SK-N-SH (cell line): ENCODE measurements around the gene CCDC30. TPM values are rescaled to one million over a fixed set of nuclear protein-coding genes. Genes with fewer than 3 reads are reported as not detected.

ENCODE experiments used
- CTCF ChIA-PET: fragments of 300-600, 350-600 bp; formaldehyde crosslinking; extraction: SDS; loops from one replicate; lab custom pipeline; 2021; lab: Yijun Ruan, JAX
- POLR2A ChIA-PET: fragments of 350-600 bp; sonication (Branson Sonifier 250); formaldehyde crosslinking; extraction: SDS; loops from one replicate; lab custom pipeline; 2020; ENCODE audit warnings: antibody characterized with exemption, inconsistent platforms; lab: Yijun Ruan, JAX
- DNase-seq: peaks from one replicate; pipeline ENCODE4 v3.0.0; 2012
- H2AFZ ChIP-seq: fragments of 200-600 bp; sonication (generic); 2 replicates; pipeline ENCODE4 v1.8.1; 2016; ENCODE audit warnings: antibody characterized with exemption, mild to moderate bottlenecking, low read depth
- H3F3A ChIP-seq: fragments of 200-600 bp; sonication (generic); replicated peaks from 2 replicates; pipeline ENCODE3; 2016; ENCODE audit warnings: antibody characterized with exemption, mild to moderate bottlenecking; ENCODE audit not compliant: insufficient read depth
- H3K27ac ChIP-seq, 2 experiments: fragments of 200-500 bp in 1 of 2; fragments of 200-600 bp in 1 of 2; sonication (Bioruptor generic) in 1 of 2; sonication (generic), shearing (Covaris generic) in 1 of 2; 2 replicates each; pipeline versions ENCODE4 v1.5.1 to v1.6.1; 2014 to 2016; ENCODE audit warnings: low read depth in 2 of 2, inconsistent platforms in 1 of 2, low read length in 1 of 2, mild to moderate bottlenecking in 1 of 2, mixed read lengths in 1 of 2
- H3K27me3 ChIP-seq: fragments of 200-600 bp; sonication (generic), shearing (Covaris generic); 2 replicates; pipeline ENCODE4 v1.6.1; 2016; ENCODE audit warnings: mixed run types; ENCODE audit not compliant: insufficient read depth
- H3K36me3 ChIP-seq, 2 experiments: fragments of 200-500 bp in 1 of 2; fragments of 200-600 bp in 1 of 2; sonication (Bioruptor generic) in 1 of 2; sonication (generic) in 1 of 2; replicated peaks in 1 of 2; 2 replicates each; pipeline versions ENCODE3 to v1.5.1; 2014 to 2016; ENCODE audit warnings: low read length in 1 of 2, mild to moderate bottlenecking in 1 of 2; ENCODE audit not compliant: insufficient read depth in 2 of 2, control insufficient read depth in 1 of 2
- H3K4me1 ChIP-seq, 2 experiments: fragments of 200-500 bp in 1 of 2; fragments of 200-600 bp in 1 of 2; sonication (Bioruptor generic) in 1 of 2; sonication (generic), shearing (Covaris generic) in 1 of 2; 2 replicates each; pipeline versions ENCODE4 v1.5.1 to v1.6.1; 2014 to 2016; ENCODE audit warnings: low read depth in 1 of 2, low read length in 1 of 2, mixed run types in 1 of 2; ENCODE audit not compliant: insufficient read depth in 2 of 2, control insufficient read depth in 1 of 2
- H3K4me2 ChIP-seq: fragments of 200-600 bp; sonication (generic), shearing (Covaris generic); 2 replicates; pipeline ENCODE4 v1.6.1; 2017; ENCODE audit warnings: mixed run types
- H3K4me3 ChIP-seq, 2 experiments: fragments of 200-500 bp in 1 of 2; fragments of 200-600 bp in 1 of 2; sonication (Bioruptor generic) in 1 of 2; sonication (generic), shearing (Covaris generic) in 1 of 2; 2 replicates each; pipeline versions ENCODE4 v1.5.1 to v1.8.1; 2014 to 2016; ENCODE audit warnings: low read depth in 2 of 2, inconsistent platforms in 1 of 2, low read length in 1 of 2, mild to moderate bottlenecking in 1 of 2, mixed read lengths in 1 of 2, moderate library complexity in 1 of 2
- H3K79me2 ChIP-seq: fragments of 200-600 bp; sonication (generic); 2 replicates; pipeline ENCODE4 v1.8.1; 2017; ENCODE audit warnings: mild to moderate bottlenecking; ENCODE audit not compliant: insufficient read depth
- H3K9ac ChIP-seq: fragments of 200-600 bp; sonication (generic); 2 replicates; pipeline ENCODE4 v1.6.1; 2017; ENCODE audit warnings: mixed run types
- H3K9me2 ChIP-seq: fragments of 200-600 bp; sonication (generic); 2 replicates; pipeline ENCODE4 v1.6.1; 2017; ENCODE audit warnings: mixed run types
- H3K9me3 ChIP-seq: fragments of 200-600 bp; sonication (generic); 2 replicates; pipeline ENCODE4 v1.6.1; 2017; ENCODE audit warnings: mixed run types, mild to moderate bottlenecking, moderate library complexity
- H4K20me1 ChIP-seq: fragments of 200-600 bp; sonication (generic); 2 replicates; pipeline ENCODE4 v1.6.1; 2017; ENCODE audit warnings: mild to moderate bottlenecking, mixed run types; ENCODE audit not compliant: insufficient read depth
- CHD2 ChIP-seq: fragments of 150-350 bp; IDR thresholded peaks from 2 replicates; pipeline ENCODE4 v1.6.1; 2018; ENCODE audit warnings: low read length; ENCODE audit not compliant: partially characterized antibody
- EP300 ChIP-seq, 2 experiments: IDR thresholded peaks; 2 replicates each; pipeline versions ENCODE4 v1.4.0 to v1.6.1; 2012; ENCODE audit warnings: borderline replicate concordance in 1 of 2, low read depth in 1 of 2, low read length in 1 of 2
- EZH2phosphoT487 ChIP-seq: fragments of 200-600 bp; sonication (generic); IDR thresholded peaks from 2 replicates; pipeline ENCODE4 v1.6.1; 2017; ENCODE audit warnings: low read depth, mixed run types, mild to moderate bottlenecking, antibody characterized with exemption, moderate library complexity, borderline replicate concordance
- FOSL2 ChIP-seq: IDR thresholded peaks from 2 replicates; pipeline ENCODE4 v1.4.0; 2012; ENCODE audit warnings: low read depth, mild to moderate bottlenecking, moderate library complexity, borderline replicate concordance
- FOXJ3 ChIP-seq: sonication (generic); formaldehyde crosslinking; IDR thresholded peaks from 2 replicates; pipeline ENCODE4 v1.5.1; 2020; ENCODE audit warnings: mild to moderate bottlenecking, missing genetic modification reagents
- FOXM1 ChIP-seq: IDR thresholded peaks from 2 replicates; pipeline ENCODE4 v1.4.0; 2012; ENCODE audit warnings: low read depth, mild to moderate bottlenecking
- GABPA ChIP-seq: IDR thresholded peaks from 2 replicates; pipeline ENCODE4 v1.4.0; 2012; ENCODE audit warnings: low read depth, mild to moderate bottlenecking
- JUND ChIP-seq: IDR thresholded peaks from 2 replicates; pipeline ENCODE4 v1.4.0; 2012
- MEF2A ChIP-seq: IDR thresholded peaks from 2 replicates; pipeline ENCODE4 v1.4.0; 2012; ENCODE audit warnings: low read depth, borderline replicate concordance
- MXI1 ChIP-seq: IDR thresholded peaks from 2 replicates; pipeline ENCODE4 v1.6.1; 2012; ENCODE audit warnings: mild to moderate bottlenecking, low read depth, low read length, improper control_type of control experiment
- POLR2AphosphoS5 ChIP-seq: IDR thresholded peaks from 2 replicates; pipeline ENCODE4 v1.6.1; 2012; ENCODE audit warnings: low read depth, low read length
- RAD21 ChIP-seq: IDR thresholded peaks from 2 replicates; pipeline ENCODE4 v1.6.1; 2012; ENCODE audit warnings: mild to moderate bottlenecking, low read length
- RCOR1 ChIP-seq: fragments of 150-350 bp; IDR thresholded peaks from 2 replicates; pipeline ENCODE4 v1.6.1; 2017; ENCODE audit warnings: antibody characterized with exemption, low read length
- SIN3A ChIP-seq: IDR thresholded peaks from 2 replicates; pipeline ENCODE4 v1.6.1; 2012; ENCODE audit warnings: low read depth, mild to moderate bottlenecking, low read length, moderate library complexity, borderline replicate concordance
- TCF12 ChIP-seq: IDR thresholded peaks from 2 replicates; pipeline ENCODE4 v1.4.0; 2012
- TEAD4 ChIP-seq: IDR thresholded peaks from 2 replicates; pipeline ENCODE4 v1.4.0; 2012; ENCODE audit warnings: mild to moderate bottlenecking, borderline replicate concordance; ENCODE audit not compliant: insufficient read depth
- WGBS: methylation state at CpG from one replicate; pipeline ENCODE4 v1.1.6; 2017; ENCODE audit warnings: low lambda C conversion rate; 5-methylcytosine and 5-hydroxymethylcytosine counted together
- polyA plus RNA-seq, 3 experiments: library from polyadenylated mRNA; depleted of rRNA; stranded (reverse); fragments of >200 nt; gene quantifications; 2 replicates each; pipeline ENCODE4 v1.2.3, GENCODE V29; 2012
- TF ChIP-seq, protein P1 (sequence below): fragments of 150-350 bp; IDR thresholded peaks from 2 replicates; pipeline ENCODE4 v1.6.1; 2017; ENCODE audit warnings: antibody characterized with exemption, low read length, low read depth, borderline replicate concordance
- TF ChIP-seq, protein P2 (sequence below): IDR thresholded peaks from 2 replicates; pipeline ENCODE4 v1.4.0; 2012; ENCODE audit warnings: low read depth, borderline replicate concordance
- TF ChIP-seq, protein P3 (sequence below): IDR thresholded peaks from 2 replicates; pipeline ENCODE4 v1.4.0; 2012; ENCODE audit warnings: low read depth

The CCDC30 gene
- polyA plus RNA-seq, 1 of the 3 experiments (the other 2 are of a cell fraction), result 0.94 TPM

DNA sequence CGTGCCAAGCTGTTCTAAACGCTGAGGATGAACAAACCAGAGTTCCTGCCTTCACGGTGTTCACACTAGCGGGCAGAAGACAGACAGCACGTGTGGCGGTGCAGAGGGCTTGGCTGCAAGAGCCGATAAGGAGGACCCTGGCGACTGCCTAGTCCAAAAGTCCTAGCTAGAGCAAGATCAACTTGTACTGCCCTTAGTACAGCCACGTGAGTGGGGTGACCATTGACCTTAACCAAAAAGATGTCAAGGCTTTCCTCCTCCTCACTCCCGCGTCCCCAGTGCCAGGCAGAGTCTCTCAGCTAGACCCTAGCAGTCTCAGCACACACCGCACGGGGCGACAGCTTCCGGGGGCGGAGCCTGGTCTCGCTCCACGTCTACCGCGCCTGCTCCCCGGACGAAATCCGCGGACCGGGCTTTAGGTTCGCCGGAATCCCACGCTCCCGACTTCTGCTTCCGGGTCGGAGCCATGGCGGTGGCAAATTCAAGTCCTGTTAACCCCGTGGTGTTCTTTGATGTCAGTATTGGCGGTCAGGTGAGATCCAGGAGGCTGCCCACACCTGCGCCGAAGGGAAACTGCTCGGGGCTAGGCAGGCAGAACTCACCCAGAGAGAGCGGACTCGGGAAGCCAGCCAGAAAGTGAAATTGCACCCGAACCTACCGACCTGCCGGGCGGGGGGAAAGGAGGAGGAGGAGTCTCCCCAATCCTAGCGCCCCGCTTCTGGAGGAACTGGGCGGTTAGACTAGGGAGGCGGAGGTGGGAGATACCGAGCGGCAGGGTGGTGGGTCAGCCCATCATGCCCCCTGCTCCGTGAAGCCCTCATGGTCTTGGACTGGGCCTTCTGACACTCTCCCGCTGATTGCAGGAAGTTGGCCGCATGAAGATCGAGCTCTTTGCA, 195.1 kb downstream of the CCDC30 start, which contains the start of gene PPIH (continued):
- TF ChIP-seq, protein P1, sequence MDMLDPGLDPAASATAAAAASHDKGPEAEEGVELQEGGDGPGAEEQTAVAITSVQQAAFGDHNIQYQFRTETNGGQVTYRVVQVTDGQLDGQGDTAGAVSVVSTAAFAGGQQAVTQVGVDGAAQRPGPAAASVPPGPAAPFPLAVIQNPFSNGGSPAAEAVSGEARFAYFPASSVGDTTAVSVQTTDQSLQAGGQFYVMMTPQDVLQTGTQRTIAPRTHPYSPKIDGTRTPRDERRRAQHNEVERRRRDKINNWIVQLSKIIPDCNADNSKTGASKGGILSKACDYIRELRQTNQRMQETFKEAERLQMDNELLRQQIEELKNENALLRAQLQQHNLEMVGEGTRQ, result no peak
- TF ChIP-seq SIN3A, result peak; percentile 98
- TF ChIP-seq, protein P2, sequence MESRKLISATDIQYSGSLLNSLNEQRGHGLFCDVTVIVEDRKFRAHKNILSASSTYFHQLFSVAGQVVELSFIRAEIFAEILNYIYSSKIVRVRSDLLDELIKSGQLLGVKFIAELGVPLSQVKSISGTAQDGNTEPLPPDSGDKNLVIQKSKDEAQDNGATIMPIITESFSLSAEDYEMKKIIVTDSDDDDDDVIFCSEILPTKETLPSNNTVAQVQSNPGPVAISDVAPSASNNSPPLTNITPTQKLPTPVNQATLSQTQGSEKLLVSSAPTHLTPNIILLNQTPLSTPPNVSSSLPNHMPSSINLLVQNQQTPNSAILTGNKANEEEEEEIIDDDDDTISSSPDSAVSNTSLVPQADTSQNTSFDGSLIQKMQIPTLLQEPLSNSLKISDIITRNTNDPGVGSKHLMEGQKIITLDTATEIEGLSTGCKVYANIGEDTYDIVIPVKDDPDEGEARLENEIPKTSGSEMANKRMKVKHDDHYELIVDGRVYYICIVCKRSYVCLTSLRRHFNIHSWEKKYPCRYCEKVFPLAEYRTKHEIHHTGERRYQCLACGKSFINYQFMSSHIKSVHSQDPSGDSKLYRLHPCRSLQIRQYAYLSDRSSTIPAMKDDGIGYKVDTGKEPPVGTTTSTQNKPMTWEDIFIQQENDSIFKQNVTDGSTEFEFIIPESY, result no peak
- no peak for TF ChIP-seq EZH2phosphoT487
- no peak for TF ChIP-seq EP300 (IDR thresholded peaks at IDR 0.05; ENCODE audit: borderline replicate concordance in 1 of 2, low read depth in 1 of 2, low read length in 1 of 2)
- no peak for TF ChIP-seq RCOR1
- TF ChIP-seq FOXJ3 (CRISPR knock-in tag), result no peak
- TF ChIP-seq TCF12, result no peak
- TF ChIP-seq, protein P3, sequence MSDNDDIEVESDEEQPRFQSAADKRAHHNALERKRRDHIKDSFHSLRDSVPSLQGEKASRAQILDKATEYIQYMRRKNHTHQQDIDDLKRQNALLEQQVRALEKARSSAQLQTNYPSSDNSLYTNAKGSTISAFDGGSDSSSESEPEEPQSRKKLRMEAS, result peak; percentile 85
- TF ChIP-seq FOXM1, result no peak

DNA sequence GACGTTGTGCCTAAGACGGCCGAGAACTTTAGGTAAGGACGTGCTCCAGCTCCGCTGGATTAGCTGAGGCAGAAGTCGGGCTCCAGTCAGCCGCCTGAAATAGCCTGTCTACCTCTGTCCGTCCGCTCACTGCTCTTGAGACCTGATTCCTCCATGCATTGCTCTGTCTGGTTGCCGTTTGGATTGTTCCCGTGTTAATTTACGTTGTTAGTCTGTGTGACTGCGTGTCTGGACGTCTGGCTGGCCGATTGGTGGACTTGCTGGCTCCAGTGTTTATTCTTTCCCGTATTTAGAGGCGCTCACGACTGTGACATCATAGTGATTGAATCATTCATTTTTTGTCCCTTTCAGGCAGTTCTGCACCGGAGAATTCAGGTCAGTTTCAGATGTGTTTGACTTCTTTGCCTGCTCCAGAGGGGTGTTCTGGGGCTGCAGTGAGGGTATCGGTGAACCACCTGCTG, 195.8 kb downstream of the CCDC30 start:
- 5% methylated on average over 20 of the region's 20 CpGs for WGBS
- H3K79me2 ChIP-seq, result peaks cover 41% of the 10 kb centered on the region
- peaks cover 0 to 12% of the 10 kb centered on the region in 2 experiments; a peak in 2 of 4 replicates for H3K4me1 ChIP-seq
- H3K27me3 ChIP-seq, result no peaks in the 10 kb centered on the region
- peak overlapping the region; percentile 94; the same call in 1 of the 2 replicates for H2AFZ ChIP-seq
- no peak for TF ChIP-seq GABPA
- no peak for TF ChIP-seq POLR2AphosphoS5
- TF ChIP-seq MEF2A, result no peak
- TF ChIP-seq FOSL2, result no peak
- TF ChIP-seq TCF12, result no peak
- no peak for TF ChIP-seq MXI1
- TF ChIP-seq RAD21, result no peak
- TF ChIP-seq, protein P2, result no peak
- no peak for TF ChIP-seq TEAD4
- no peak for TF ChIP-seq JUND
- TF ChIP-seq CHD2, result no peak
- H3K36me3 ChIP-seq, result peaks cover 26 to 36% of the 10 kb centered on the region in 2 experiments
- POLR2A ChIA-PET, result interaction anchor here (2.0 kb wide), 1 partner anchor 23 kb away, joined by 14 read pairs; the partner anchor contains the start of gene YBX1
- H3K9me2 ChIP-seq, result no peaks in the 10 kb centered on the region
- no peak for DNase-seq
- no peaks in the 10 kb centered on the region for H4K20me1 ChIP-seq
- H3K9ac ChIP-seq, result peak overlapping the region; percentile 71
- H3F3A ChIP-seq, result no peaks in the 10 kb centered on the region
- peak overlapping the region; percentile 72 to 96 for H3K4me3 ChIP-seq
- CTCF ChIA-PET, result interaction anchor here (1.4 kb wide), 1 partner anchor 486 kb away, joined by 5 read pairs; no protein-coding TSS in a partner anchor
- no peaks in the 10 kb centered on the region for H3K9me3 ChIP-seq
- peak overlapping the region; percentile 97 for H3K4me2 ChIP-seq
- peak overlapping the region; percentile 32 to 67; a peak in 3 of 4 replicates for H3K27ac ChIP-seq
